ENCODE data around the gene PKDCC.

Gene PKDCC

GRCh38 chr2:42049221-42050009 lies 1.6 kb downstream of the PKDCC start:
- in situ Hi-C loops (cut with MboI; ENCODE audit: low pct_unique_long_range_greater_than_20kb, low sequenced_read_pairs, unreplicated experiment): no loop called here
- TF ChIP-seq, protein P1, sequence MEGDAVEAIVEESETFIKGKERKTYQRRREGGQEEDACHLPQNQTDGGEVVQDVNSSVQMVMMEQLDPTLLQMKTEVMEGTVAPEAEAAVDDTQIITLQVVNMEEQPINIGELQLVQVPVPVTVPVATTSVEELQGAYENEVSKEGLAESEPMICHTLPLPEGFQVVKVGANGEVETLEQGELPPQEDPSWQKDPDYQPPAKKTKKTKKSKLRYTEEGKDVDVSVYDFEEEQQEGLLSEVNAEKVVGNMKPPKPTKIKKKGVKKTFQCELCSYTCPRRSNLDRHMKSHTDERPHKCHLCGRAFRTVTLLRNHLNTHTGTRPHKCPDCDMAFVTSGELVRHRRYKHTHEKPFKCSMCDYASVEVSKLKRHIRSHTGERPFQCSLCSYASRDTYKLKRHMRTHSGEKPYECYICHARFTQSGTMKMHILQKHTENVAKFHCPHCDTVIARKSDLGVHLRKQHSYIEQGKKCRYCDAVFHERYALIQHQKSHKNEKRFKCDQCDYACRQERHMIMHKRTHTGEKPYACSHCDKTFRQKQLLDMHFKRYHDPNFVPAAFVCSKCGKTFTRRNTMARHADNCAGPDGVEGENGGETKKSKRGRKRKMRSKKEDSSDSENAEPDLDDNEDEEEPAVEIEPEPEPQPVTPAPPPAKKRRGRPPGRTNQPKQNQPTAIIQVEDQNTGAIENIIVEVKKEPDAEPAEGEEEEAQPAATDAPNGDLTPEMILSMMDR (IDR thresholded peaks at IDR 0.05; ENCODE audit: extremely low read depth, insufficient read depth, missing control alignments): no peak
- DNase-seq (ENCODE audit: low spot score): no peak

- DNase-seq (ENCODE audit: low spot score): no peak
- TF ChIP-seq, protein P1 (IDR thresholded peaks at IDR 0.05; ENCODE audit: extremely low read depth, insufficient read depth, missing control alignments): no peak
- in situ Hi-C loops (cut with MboI; ENCODE audit: low pct_unique_long_range_greater_than_20kb, low sequenced_read_pairs, unreplicated experiment): no loop called here
Measured at GRCh38 chr2:42050010-42050702, 2.3 kb downstream of the PKDCC start.

DNA sequence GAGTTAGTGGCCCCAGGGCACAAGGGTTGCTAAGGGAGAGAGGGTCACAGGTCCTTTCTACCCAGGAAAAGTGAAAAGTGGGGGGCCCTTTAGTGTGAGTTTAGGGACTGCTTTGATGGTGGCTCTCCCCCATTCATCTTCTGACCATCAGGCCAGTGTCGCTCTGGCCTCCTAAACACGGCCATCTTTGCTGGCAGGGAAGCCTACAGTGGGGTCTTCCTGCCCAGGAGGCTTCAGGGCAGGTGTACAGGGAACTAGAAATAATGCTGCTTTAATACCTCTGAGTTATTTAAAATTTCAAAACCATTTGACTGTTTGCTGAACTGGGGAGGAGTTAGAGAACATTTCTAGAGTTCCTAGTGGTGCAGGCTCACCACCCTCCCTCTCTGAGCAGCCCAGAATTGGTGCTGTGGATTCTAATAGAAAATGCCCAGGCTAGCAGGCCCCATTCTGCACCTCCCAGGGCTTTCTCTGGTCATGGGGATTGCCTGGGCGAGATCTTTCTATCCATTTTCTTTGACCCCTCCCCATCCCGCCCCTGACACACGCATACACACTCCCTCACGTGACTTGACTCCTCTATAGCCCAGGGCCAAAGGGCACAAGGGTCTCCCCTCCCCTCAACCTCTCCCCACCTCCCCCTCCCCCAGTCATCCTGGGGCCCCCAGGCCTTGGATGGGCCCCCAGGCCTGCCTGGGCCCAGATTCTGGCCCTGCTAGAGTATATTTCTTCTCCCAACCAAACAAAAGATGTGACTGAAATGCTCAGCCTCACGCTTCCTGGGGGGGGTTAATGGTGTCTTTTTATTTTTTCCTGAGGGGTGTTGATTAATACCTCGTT lies 3.1 kb downstream of the PKDCC start:
- DNase-seq (ENCODE audit: low spot score): no peak
- in situ Hi-C loops (cut with MboI; ENCODE audit: low pct_unique_long_range_greater_than_20kb, low sequenced_read_pairs, unreplicated experiment): no loop called here
- TF ChIP-seq, protein P1 (IDR thresholded peaks at IDR 0.05; ENCODE audit: extremely low read depth, insufficient read depth, missing control alignments): no peak

- in situ Hi-C loops (cut with MboI; ENCODE audit: low pct_unique_long_range_greater_than_20kb, low sequenced_read_pairs, unreplicated experiment): no loop called here
- TF ChIP-seq, protein P1 (IDR thresholded peaks at IDR 0.05; ENCODE audit: extremely low read depth, insufficient read depth, missing control alignments): no peak
- DNase-seq (ENCODE audit: low spot score): no peak
Measured at GRCh38 chr2:42051543-42052235, 3.9 kb downstream of the PKDCC start.

- in situ Hi-C loops (cut with MboI; ENCODE audit: low pct_unique_long_range_greater_than_20kb, low sequenced_read_pairs, unreplicated experiment): no loop called here
- DNase-seq (ENCODE audit: low spot score): no peak
- TF ChIP-seq, protein P1 (IDR thresholded peaks at IDR 0.05; ENCODE audit: extremely low read depth, insufficient read depth, missing control alignments): no peak
Measured at GRCh38 chr2:42052702-42053481, 5.1 kb downstream of the PKDCC start.

Measured in GM13977 (cell line).